HepG2 (cell line): ENCODE measurements around the gene ANKS3. TPM values are rescaled to one million over a fixed set of nuclear protein-coding genes. Genes with fewer than 3 reads are reported as not detected.

Experiments used
- ATAC-seq: fragments of 200-7000 bp; cut with Tn5 transposase; 3 replicates; pipeline ENCODE4 v1.9.1; 2020; ENCODE audit warnings: mild to moderate bottlenecking, moderate library complexity
- BruUV-seq: library from RNA; stranded (reverse); fragments of 400-500 nt; replicated peaks from 2 replicates; lab custom pipeline; 2021; lab: Mats Ljungman, UMichigan
- CTCF ChIA-PET: fragments of 300-600 bp; formaldehyde crosslinking; extraction: SDS; loops from one replicate; lab custom pipeline; 2021; ENCODE audit warnings: low total read pairs, inconsistent platforms, low intra/inter-chr PET ratio; lab: Yijun Ruan, JAX
- POLR2A ChIA-PET: fragments of 350-600 bp; sonication (Branson Sonifier 250); formaldehyde crosslinking; loops from one replicate; lab custom pipeline; 2020; ENCODE audit warnings: antibody characterized with exemption, inconsistent platforms; lab: Yijun Ruan, JAX
- DNase-seq: peaks from one replicate; pipeline ENCODE4 v3.0.0-alpha.2; 2015; ENCODE audit warnings: low spot score
- FAIRE-seq: peaks from 3 replicates; lab custom pipeline; 2011; peaks lifted over from hg19 to GRCh38; lab: Jason Lieb, UNC
- H2AFZ ChIP-seq: one replicate; pipeline ENCODE4 v1.6.1; 2011; ENCODE audit warnings: low read length, inconsistent platforms
- H3K27ac ChIP-seq: fragments of 300-600 bp; 3 replicates; pipeline ENCODE4 v1.8.0; 2011; ENCODE audit warnings: mixed run types, mild to moderate bottlenecking, mixed read lengths, low read length, inconsistent platforms; ENCODE audit not compliant: insufficient read depth; ENCODE audit errors: extremely low read length
- H3K27me3 ChIP-seq, 2 experiments: fragments of 200-600 bp in 1 of 2; 2 replicates in 1 of 2; 3 replicates in 1 of 2; pipeline versions ENCODE4 v1.6.0 to v1.8.0; 2011; ENCODE audit warnings: low read length in 2 of 2, mild to moderate bottlenecking in 2 of 2, moderate library complexity in 2 of 2, inconsistent platforms in 1 of 2; ENCODE audit not compliant: insufficient read depth in 2 of 2, control insufficient read depth in 1 of 2
- H3K36me3 ChIP-seq, 2 experiments: fragments of 200-600 bp in 1 of 2; replicated peaks in 1 of 2; 2 replicates in 1 of 2; 3 replicates in 1 of 2; pipeline versions ENCODE4 v1.5.1 to v1.8.0; 2011; ENCODE audit warnings: low read length in 2 of 2, inconsistent platforms in 1 of 2; ENCODE audit not compliant: insufficient read depth in 2 of 2, control insufficient read depth in 1 of 2
- H3K4me1 ChIP-seq: 2 replicates; pipeline ENCODE4 v1.5.1; 2012; ENCODE audit warnings: low read length, inconsistent platforms; ENCODE audit not compliant: insufficient read depth
- H3K4me2 ChIP-seq: 2 replicates; pipeline ENCODE4 v1.6.0; 2011; ENCODE audit warnings: low read depth, low read length, inconsistent platforms
- H3K4me3 ChIP-seq, 3 experiments: fragments of 200-600 bp in 1 of 3; sonication (generic), shearing (Covaris generic) in 1 of 3; replicated peaks in 1 of 3; 2 replicates each; pipeline ENCODE4 v1.5.1; 2011 to 2016; ENCODE audit warnings: low read length in 3 of 3, inconsistent platforms in 2 of 3, low read depth in 2 of 3, mild to moderate bottlenecking in 2 of 3, control low read depth in 1 of 3, mixed read lengths in 1 of 3; ENCODE audit not compliant: insufficient read depth in 1 of 3
- H3K79me2 ChIP-seq: one replicate; pipeline ENCODE4 v1.6.1; 2011; ENCODE audit warnings: low read length, inconsistent platforms; ENCODE audit not compliant: insufficient read depth
- H3K9ac ChIP-seq: 2 replicates; pipeline ENCODE4 v1.6.0; 2011; ENCODE audit warnings: mild to moderate bottlenecking, low read depth, low read length, inconsistent platforms; ENCODE audit not compliant: insufficient read depth
- H3K9me3 ChIP-seq: 2 replicates; pipeline ENCODE4 v1.5.1; 2012; ENCODE audit warnings: mild to moderate bottlenecking, low read length
- H4K20me1 ChIP-seq: 2 replicates; pipeline ENCODE4 v1.6.0; 2011; ENCODE audit warnings: inconsistent platforms, mild to moderate bottlenecking, low read length, moderate library complexity; ENCODE audit not compliant: insufficient read depth
- GLI4 ChIP-seq: sonication (generic); formaldehyde crosslinking; IDR thresholded peaks from 2 replicates; pipeline ENCODE4 v1.5.1; 2020; ENCODE audit warnings: missing genetic modification reagents, mild to moderate bottlenecking, moderate library complexity, borderline replicate concordance
- KDM1A ChIP-seq: IDR thresholded peaks from 2 replicates; pipeline ENCODE4 v1.6.1; 2016; ENCODE audit warnings: missing compliant biosample characterization
- NKX3-1 ChIP-seq: sonication (generic); formaldehyde crosslinking; IDR thresholded peaks from 2 replicates; pipeline ENCODE4 v1.5.0; 2020; ENCODE audit warnings: missing genetic modification reagents
- PTBP1 ChIP-seq: fragments of 200-400 bp; formaldehyde crosslinking; IDR thresholded peaks from 2 replicates; pipeline ENCODE4 v1.6.1; 2018; ENCODE audit warnings: low read length, low read depth; ENCODE audit not compliant: poor library complexity, severe bottlenecking
- SP2 ChIP-seq: sonication (generic); formaldehyde crosslinking; IDR thresholded peaks from 2 replicates; pipeline ENCODE4 v1.5.1; 2020; ENCODE audit warnings: mild to moderate bottlenecking, missing genetic modification reagents
- ZNF563 ChIP-seq: sonication (generic); formaldehyde crosslinking; IDR thresholded peaks from 2 replicates; pipeline ENCODE4 v1.8.0; 2022; ENCODE audit warnings: mild to moderate bottlenecking, moderate library complexity, missing genetic modification reagents
- whole genome bisulfite sequencing: methylation state at CpG from one replicate; pipeline ENCODE4 v1.1.6; 2017; ENCODE audit warnings: low lambda C conversion rate; 5-methylcytosine and 5-hydroxymethylcytosine counted together
- in situ Hi-C: cut with HindIII; loops from 2 replicates; pipeline ENCODE4 v1.10.0; 2017; ENCODE audit warnings: low pct_unique_long_range_greater_than_20kb; ENCODE audit not compliant: extremely low pct_ligation_motif_present
- intact Hi-C: fragments of 100-400 bp; cut with micrococcal nuclease; formaldehyde crosslinking; loops from one replicate; pipeline ENCODE4 v1.10.0; 2022; ENCODE audit not compliant: unreplicated experiment
- polyA plus RNA-seq, 8 experiments: library from polyadenylated mRNA; depleted of rRNA in 3 of 8; stranded (reverse) in 7 of 8; unstranded in 1 of 8; fragments of >200 nt; fragmentation: Illumina TruSeq in 4 of 8; extraction: Trizol in 4 of 8; gene quantifications; 2 replicates each; pipeline versions ENCODE4 v1.2.1 to v1.2.3, GENCODE V29; 2011 to 2016; ENCODE audit warnings: low read depth in 4 of 8, missing spikeins in 1 of 8, mixed read lengths in 1 of 8; ENCODE audit not compliant: insufficient read depth in 1 of 8
- total RNA-seq, 5 experiments: library from RNA; depleted of rRNA; stranded (reverse); fragments of >200 nt; fragmentation: Illumina TruSeq; extraction: Trizol; gene quantifications; 2 replicates each; pipeline ENCODE4 v1.2.3, GENCODE V29; 2016; ENCODE audit warnings: low read depth in 1 of 5
- TF ChIP-seq, protein P1 (sequence below): sonication (generic); formaldehyde crosslinking; IDR thresholded peaks from 2 replicates; pipeline ENCODE4 v1.8.0; 2022; ENCODE audit warnings: mild to moderate bottlenecking, missing genetic modification reagents, moderate library complexity

Gene ANKS3
- total and polyA plus RNA-seq, 2 of the 13 experiments (the other 11 are each of a cell fraction or from before 2014, with no cell fraction given), result 11.4 to 15.9 TPM

DNA sequence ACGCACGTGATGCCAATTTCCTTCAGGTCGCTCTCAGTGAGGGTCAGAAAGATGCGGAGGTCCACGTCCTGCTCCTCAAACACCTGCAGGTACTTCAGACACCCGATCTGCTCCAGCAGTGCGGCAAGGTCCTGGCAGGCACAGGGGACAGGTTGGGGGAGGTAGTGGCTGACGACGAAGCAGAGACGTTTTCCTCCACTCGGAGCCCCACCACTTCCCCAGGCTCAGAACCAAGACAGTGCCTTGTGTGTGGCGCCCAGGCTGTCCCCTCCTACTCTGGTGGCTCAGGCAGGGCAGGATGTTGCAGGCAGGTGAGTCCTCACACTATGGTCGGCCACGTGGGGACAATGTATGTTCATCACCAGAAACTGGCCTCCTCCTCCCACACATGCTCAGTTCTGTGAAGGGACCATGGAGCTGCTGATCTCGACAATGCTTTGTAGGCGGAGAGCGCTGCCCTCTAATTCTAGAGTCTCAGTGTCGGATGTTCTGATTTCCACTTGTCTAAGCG lies 35.0 kb downstream of the ANKS3 start:
- H3K36me3 ChIP-seq, result peaks cover 33 to 59% of the 10 kb centered on the region in 2 experiments
- no peak for ATAC-seq
- in situ Hi-C loops, result no loop called here
- no peak overlapping the region for H3K27ac ChIP-seq
- no peak overlapping the region for H3K4me3 ChIP-seq
- TF ChIP-seq KDM1A (CRISPR knock-in tag) (no peak), NKX3-1 (CRISPR knock-in tag) (no peak), GLI4 (CRISPR knock-in tag) (no peak), ZNF563 (CRISPR knock-in tag) (no peak), PTBP1 (no peak), SP2 (CRISPR knock-in tag) (no peak)
- TF ChIP-seq, protein P1, sequence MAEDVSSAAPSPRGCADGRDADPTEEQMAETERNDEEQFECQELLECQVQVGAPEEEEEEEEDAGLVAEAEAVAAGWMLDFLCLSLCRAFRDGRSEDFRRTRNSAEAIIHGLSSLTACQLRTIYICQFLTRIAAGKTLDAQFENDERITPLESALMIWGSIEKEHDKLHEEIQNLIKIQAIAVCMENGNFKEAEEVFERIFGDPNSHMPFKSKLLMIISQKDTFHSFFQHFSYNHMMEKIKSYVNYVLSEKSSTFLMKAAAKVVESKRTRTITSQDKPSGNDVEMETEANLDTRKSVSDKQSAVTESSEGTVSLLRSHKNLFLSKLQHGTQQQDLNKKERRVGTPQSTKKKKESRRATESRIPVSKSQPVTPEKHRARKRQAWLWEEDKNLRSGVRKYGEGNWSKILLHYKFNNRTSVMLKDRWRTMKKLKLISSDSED, result no peak
- no peak overlapping the region for H3K9ac ChIP-seq
- no peaks in the 10 kb centered on the region for H3K9me3 ChIP-seq
- CTCF ChIA-PET, result no interaction called here
- H2AFZ ChIP-seq, result no peak overlapping the region
- WGBS, result 97% methylated on average over 11 of the region's 19 CpGs
- H3K4me2 ChIP-seq, result no peak overlapping the region
- no peak for DNase-seq
- intact Hi-C loops, result no loop called here
- H3K79me2 ChIP-seq, result peaks cover 3% of the 10 kb centered on the region
- H3K27me3 ChIP-seq, result no peaks in the 10 kb centered on the region
- FAIRE-seq, result no peak
- POLR2A ChIA-PET, result no interaction called here
- BruUV-seq, result no TSS peak
- H4K20me1 ChIP-seq, result no peaks in the 10 kb centered on the region
- peaks cover 42% of the 10 kb centered on the region for H3K4me1 ChIP-seq
